Amniotic stem cell (primary cell): Measurements from ENCODE around the gene ZBTB6.

Source experiments
- DNase-seq: peaks from one replicate; lab custom pipeline; 2025; lab: John Stamatoyannopoulos, UW

Gene ZBTB6, protein sequence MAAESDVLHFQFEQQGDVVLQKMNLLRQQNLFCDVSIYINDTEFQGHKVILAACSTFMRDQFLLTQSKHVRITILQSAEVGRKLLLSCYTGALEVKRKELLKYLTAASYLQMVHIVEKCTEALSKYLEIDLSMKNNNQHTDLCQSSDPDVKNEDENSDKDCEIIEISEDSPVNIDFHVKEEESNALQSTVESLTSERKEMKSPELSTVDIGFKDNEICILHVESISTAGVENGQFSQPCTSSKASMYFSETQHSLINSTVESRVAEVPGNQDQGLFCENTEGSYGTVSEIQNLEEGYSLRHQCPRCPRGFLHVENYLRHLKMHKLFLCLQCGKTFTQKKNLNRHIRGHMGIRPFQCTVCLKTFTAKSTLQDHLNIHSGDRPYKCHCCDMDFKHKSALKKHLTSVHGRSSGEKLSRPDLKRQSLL

DNA sequence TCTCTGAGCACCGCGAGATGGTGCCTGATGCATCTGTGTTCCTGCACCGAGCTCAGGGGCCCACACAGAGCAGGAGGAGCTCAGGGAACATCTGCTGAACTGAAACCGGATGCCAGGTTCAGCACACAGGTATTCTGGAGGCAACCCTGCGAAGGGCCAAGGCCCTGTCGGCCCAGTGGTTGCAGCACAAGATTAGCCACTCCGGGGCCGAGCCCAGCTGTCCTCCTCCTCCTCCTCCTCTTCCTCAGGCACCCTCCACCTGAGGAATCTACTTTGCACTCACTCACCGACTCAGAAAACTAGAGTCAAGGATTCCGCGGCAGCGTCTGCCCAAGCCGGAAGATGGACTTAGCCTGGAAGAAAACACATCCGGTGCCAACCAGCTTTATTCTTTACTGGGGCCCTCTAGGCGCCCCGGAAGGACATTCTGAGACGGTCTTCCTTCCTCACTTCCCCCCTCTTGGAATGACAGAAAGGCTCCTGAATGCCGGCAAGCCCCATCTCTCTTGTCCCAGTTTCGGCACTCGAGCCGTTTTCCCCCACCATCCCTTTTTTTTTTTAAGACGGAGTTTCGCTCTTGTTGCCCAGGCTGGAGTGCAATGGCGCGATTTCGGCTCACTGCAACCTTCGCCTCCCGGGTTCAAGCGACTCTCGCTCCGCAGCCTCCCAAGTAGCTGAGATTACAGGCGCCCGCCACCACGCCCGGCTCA, at the start of gene ZBTB6:
Gene ZBTB6, minus strand, starts transcription at position 360 of the 710 bp plus-strand sequence. CDS start 1,251 bp downstream, outside the sequence.
- DNase-seq, result peak; percentile 60

DNA sequence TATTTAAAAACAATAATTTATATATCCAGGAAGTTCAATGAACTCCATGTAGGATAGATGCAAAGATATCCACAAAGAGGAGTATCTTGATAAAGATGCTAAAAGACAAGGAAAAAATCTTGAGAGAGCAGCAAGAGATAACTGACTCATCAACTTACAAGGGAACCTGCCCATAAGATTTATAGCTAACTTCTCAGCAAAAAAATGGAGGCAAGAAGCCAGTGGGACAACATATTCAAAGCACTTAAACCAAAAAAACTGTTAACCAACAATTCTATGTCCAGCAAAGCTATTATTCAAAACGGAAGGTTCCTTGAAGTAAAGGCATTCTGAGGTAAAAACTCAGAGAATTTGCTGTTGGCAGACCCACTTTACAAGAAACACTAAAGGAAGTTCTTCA, 48.0 kb upstream of the ZBTB6 start:
- DNase-seq, result no peak

DNA sequence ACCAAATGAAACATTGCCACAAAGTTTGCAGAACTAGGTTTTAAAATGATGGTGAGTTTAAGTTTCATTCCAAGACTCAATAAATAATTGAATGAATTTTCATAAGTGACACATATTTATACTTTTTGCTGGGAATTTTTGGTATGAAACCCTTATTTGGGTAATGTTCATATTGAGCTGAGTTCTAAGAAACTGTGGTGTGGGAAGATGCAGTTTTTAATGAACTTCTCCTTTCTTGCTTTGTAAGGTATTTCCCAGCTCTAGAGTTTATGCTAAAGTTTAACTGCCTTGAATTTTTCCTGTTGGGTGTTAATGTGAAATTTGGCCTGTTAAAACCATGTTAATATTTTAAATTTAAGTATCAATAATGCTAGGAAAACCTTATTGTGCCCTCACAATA, 42.8 kb upstream of the ZBTB6 start:
- no peak for DNase-seq

DNA sequence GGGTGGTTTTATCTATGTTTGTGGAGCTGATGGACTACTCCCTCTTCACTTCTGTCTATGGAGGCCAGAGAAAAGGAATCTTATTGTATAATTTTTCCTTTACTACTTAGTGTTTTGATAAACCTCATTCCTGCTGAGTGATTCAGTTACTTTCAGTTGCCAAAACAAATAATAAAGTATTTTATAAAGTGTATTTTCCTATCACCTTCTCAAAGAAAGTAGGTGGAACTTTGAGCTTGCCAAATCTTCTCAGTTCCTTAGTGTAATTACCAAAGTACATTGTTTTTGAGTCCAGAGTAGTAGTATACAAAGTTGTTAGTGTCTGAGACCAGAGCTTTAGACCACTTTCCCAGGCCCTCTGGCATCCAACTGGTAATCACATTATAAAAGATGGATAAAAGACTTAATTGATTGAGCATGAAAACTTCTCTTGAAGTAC, 41.1 kb upstream of the ZBTB6 start:
- DNase-seq, result no peak

DNA sequence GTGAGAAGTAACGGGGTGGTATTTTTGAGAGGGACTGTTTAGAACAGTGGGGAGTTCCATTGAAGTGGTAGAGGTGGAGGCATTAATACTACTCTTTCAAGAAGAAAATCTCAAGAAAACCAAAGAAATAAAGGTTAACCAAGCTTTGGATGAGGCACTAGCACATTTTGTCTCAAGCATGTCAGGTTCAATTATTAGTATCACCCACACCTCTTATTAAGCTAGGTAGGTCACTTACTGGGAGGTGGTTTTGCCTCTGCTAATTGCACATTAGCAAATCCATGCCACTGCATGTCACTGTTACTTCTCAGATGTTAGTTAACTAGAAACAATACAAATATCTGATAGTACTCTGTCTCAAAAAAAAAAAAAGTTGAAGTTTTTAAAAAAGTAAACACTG, 37.9 kb upstream of the ZBTB6 start:
- no peak for DNase-seq

DNA sequence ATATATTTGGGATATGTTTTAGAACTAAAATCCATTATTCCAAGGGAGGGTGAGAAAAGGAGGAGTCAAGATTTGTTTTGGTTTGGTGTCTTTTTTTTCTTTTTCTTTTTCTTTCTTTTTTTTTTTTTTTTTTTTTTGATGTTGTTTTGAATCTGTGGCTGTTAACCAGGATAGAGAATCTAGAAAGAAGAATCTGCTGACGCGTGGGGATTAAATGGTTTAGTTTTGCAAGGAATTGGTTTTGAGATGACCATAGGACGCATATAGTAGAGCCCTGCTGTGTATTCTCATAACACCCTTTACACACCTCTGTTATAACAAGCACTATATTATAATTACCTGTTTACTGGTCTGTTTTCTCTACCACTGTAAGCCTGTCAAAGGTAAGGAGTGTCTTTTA, 37.1 kb upstream of the ZBTB6 start:
- no peak for DNase-seq

DNA sequence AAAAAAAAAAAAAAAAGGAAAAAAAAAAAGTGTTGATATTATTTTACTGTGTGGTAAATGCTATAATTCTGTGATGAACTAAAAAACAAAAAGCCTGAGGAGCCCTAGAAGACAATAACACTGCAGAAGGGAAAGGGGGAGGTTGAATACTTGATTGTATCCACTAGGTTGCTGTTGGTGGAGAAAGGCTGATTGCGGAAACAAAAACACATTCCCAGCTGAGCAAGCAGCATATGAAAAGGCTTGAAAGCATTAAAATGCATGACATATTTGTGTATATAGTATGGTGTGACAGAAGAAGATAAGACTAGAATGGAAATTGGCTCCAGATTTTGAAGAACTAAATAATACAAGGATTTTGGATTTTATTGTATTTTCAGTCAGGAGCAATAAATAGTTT, 36.6 kb upstream of the ZBTB6 start:
- no peak for DNase-seq

DNA sequence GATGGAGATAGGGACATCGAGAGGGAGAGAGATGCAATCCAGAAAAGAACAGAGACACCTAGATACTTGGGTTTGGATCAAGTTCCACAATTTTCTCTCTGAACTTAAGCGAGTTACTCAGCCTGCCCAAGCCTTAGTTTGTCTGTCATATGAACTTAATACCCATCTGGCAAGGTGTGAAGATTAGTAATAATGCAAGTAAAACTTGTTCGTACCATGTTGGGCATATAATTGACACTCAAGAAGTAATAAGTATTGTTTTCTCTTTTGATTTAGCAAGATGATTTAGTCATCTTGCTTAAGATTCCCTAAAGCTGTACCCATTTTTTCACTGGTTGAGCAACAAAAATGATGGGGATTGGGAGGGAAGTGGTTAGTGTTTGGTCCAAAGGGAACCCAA, 35.2 kb upstream of the ZBTB6 start:
- no peak for DNase-seq

DNA sequence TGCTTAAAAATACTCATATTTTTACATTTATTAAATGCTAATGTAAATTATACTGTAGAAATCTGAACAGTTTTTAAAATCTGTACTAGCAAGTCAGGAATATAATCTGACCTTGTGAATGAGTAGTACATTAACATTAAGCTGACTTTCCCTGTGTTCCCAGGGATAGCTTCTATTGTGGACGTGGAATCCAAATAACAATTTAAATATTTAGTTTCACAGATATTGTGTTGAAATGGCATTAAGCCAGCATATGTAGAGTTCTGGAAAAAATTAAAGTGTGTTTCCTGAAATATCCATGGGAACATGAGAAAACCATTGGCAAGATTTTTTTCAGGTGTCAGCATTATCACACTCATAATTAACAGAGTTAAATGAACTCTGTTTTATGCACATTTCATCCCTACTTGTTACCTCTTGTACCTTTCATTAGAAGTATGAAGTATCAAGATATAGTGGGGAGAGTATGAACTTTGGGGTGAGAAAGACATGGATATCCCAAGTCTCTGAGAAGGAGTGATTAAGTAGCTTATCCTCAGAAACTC, 33.4 kb upstream of the ZBTB6 start:
- no peak for DNase-seq

DNA sequence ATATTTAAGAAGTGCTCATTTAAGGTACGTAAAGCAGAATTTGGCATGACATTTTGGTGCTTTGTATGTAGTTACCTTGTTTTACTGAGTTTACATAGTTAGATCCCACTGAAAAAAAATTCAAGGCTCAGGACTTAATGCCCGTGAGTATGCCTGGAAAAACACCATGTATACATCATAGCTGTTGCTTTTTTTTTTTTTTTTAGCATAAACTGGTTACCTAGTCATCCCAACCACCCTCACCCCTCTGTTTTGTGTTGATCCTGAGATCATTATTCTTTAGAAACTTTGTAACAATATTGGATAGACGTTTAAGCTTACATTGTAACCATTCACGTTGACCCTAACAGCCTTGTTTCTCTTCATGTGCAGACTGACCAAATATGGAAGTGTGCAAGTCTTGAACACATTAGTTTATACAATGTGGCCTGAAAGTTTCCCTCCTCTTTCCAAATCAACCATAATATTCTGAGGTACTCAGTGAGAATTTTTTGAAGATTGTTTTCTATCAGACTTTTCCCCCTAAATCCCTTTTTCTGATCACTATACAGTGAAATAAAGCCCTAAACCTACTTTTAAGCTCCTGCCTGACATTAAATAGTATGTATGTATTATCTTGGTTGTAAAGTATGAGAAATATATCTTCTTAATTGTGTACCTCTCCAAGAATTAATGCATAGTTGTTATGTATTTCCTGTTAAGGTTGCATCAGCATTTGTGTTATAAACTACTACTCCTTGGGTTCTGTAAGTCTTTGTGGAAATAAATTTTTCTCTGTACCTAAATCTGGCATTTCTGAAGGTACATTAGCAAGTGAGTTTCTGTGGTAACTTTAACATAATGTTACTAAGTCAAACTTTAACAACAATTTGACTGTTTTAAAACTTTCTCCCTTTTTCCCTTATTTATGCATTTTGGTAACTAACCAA, 32.1 kb upstream of the ZBTB6 start:
- no peak for DNase-seq

DNA sequence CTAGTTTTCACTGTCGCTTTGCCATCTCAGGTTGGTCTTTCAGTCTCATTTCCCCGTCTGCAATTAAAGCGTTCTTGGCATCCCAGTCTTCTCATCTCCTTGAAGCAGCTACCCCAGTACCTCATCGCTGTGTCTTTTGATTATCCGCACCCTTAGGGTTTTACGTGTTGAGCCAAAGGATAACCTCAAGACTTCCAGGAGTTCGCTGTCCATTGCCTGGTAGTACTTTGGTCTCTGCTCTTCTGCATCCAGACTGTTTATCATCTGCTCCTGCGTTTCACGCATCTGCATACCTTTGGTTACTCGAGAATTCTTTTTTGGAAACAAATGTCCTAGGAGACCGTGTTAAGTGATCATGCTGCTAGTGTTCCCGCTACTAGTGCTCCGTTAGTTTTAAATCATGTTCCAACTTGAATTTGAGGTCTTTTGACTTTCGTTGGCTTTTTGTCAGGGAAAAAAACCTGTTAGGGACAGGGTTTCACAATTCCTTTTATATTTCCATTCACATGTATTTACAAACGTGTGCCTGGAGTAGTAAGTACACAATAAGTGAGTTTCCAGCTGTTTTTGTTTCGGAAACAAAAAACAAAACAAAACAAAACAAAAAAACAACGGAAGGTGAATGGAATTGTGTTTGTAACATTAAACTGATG, 28.6 kb upstream of the ZBTB6 start:
- no peak for DNase-seq

DNA sequence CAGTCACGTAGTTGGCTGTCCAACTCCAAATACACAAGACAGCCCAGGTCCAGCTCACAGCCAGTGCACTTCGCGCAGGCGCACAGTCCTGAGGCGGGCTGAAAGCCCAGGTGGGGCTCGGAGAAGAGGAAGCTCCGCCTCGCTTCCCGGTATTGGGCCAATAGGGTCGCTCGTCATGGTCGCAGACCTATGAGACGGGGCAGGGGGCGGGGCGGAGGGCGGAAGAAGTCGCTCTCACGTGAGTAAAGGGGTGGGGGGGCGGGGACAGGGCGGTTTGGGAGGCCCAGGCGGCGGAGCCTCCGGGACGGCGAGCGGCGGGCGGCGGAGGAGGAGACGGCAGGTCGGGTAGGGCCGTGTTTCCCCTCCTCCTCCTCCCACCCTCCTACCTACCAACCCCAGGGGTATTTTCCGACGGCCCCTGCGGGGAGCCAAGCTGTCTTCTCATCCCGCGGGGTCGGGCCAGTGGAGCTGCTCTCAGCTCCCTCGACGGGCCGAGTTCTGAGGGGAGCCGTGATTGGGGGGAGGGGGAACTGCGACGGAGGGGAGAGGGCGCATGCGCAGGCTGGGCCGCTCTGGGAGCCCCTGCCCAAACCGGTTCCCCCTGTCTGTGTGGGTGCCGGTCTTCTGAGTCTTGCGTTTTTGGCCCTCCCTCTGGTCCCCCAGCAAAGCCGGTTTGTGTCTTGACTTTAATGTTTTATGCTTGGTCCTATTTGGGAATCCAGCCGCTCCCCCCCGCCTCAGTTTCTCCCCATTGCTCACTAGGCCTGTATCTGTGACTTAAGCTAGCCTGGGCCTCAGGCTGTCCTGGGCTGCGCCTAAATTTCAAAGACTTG, 27.8 kb upstream of the ZBTB6 start, which contains the start of gene RABGAP1:
Gene RABGAP1, plus strand, starts transcription at position 272 of the 833 bp plus-strand sequence. CDS start 16,040 bp downstream, outside the sequence.
- peak; percentile 97 for DNase-seq

DNA sequence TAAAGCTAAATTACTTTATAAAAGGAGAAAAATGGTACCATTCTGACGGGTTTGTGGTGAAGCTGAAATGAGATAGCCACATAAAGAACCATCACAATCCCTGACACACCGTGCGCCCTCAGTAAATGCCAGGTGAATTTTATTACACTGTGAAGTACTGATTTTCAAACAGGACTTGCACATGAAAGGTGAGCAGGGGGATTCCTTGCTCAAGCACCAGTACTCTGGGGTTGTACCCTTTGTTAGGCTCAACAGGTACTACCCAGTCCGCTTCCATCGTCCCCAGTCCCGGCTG, 27.3 kb upstream of the ZBTB6 start:
- DNase-seq, result no peak

DNA sequence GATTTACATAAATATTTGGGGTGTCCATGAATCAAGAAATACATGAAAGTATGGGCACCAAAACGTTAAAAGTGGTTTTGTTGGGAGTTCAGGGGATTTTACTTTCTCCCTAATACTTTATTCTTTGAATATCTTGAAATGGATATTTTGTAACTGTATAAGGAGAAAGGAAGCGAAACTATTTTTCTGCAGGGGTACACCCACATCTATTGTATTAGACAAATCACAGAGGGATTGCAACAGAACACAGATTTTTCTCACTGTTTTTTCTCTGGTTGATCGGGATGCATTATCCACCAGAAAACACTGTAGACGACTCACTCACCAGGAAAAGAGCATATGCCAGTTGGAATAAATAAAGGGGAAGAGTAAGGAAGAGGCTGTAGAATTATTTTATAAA, 26.5 kb upstream of the ZBTB6 start:
- DNase-seq, result no peak

DNA sequence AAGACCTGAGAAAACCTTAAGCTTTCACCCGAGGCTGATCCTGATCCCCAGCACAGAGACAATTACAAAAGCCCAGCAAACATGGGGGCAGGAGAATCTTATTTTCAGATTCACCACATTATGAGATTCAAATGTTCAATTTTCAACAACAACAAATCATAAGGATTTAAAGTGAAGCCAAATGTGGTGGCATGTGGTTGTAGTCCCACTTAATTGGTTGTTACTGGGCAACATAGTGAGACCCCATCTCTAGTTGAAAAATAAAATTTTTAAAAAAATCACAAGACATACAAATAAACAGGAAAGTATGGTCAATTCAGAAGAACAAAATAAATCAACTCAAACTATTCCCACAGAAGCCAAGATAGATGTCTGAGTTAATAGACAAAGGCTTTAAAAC, 23.8 kb upstream of the ZBTB6 start:
- DNase-seq, result no peak

DNA sequence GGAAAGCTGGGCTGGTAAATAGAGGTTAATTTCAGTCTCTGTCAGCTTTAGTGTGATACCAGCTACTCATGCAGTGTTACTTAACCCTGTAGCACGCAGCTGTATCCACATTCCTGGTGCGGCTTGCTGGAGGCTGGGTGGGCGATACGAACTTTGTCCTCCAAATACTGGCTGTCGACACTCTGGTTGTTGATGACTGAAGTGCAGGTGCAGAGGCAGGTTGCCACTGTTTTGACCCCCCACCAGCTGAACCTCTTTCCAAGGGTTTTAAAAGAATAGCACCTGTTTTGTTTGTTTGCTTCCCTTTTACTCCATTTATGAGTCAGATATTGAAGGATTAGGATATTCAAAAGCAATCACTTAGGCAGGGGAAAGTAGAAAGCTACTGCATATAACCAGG, 23.3 kb upstream of the ZBTB6 start:
- no peak for DNase-seq

DNA sequence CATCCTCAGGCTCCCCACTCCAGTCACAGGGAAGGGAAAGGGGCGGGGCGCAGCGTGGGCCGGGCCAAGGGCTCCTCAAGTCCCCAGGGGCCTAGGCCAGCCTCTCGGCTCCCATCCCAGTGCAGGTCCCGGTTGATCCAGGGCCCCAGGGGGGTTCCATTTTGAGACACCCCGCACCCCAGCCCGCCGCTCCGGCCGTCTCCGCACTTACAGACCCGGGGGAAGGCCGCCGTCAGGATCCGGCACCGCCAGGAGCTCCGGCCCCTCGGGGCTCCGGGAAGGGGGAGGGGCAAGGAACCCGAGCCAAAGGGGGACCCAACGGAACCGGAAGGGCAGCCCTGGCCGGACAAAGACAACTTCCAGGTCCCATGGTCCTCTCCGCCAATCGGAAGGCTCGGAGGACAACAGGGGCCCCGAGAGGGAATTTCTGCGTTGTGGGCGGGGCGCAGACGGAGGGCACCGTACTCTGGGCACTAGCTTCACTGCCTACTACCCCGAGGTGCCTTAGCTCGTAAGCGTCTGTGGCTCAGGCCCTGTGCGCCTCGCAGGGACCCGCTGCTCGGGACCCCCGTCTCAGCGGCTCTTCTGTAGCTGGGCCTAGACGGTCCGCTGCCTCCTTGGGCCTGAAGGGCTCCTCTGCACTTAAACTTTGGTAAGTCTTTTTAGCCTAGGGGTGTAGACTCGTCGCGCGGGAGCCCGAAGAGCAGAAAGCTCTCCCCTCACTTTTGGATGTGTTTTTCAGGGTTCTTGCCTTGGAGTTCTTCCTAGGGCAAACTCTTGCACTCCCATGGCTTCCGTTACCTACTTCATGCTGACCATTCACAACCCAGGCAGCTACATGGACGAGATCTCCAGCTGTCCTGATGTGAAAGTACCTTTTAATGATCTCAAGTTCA, 18.4 kb upstream of the ZBTB6 start, which contains the start of gene ZBTB26:
Gene ZBTB26, minus strand, starts transcription at position 287 of the 896 bp plus-strand sequence. CDS start 11,578 bp downstream, outside the sequence.
- peak; percentile 94 for DNase-seq

DNA sequence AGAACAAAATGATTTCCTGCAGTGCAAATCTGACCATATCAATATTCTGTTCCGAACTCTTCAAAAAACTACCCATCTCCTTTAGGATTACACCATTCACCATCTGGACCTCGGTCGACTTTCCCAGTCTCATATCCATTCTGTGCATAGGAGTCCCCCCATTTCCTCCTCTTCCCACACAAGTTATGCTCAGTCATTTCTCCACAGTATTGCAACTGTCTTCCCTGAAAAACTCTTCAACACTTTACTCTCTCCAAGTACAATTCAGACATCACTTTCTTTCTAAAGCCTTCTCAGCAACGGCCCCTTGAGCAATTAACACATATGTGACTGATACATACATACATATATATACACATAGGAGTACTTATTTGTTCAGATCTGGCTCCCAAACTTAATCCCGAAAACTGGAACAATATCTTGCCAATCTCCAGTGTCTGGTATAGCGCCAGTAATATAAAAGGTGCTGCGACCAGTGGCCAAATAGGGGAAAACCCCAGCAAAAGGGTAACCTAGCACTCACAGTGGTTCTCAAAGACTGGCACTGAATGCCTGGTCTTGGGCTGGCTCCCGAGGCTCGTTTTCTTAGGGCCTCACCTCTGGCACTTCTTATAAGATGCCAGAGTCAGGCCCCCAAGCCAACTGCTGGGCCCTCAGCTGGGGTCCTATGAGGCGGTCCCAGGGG, 17.6 kb upstream of the ZBTB6 start:
- no peak for DNase-seq
